ENCODE measurements around the gene ATRX. TPM values are rescaled to one million over a fixed set of nuclear protein-coding genes. Genes with fewer than 3 reads are reported as not detected.
A peak's percentile ranks its signal among the peaks of the same experiment; 100 is the strongest.
"Not testable (repeated sequence)": the region's sequence is repeated elsewhere in the genome, so short reads cannot be mapped to it uniquely, and the experiment has no call there.

ATRX gene
- 87.8 TPM for total RNA-seq
- long read RNA-seq, transcript ATRX-213 (10 exons, 3,071 nt), result minor isoform, 5 of 139 reads
- long read RNA-seq, transcript ATRX-211 (8 exons, 1,860 nt), result major isoform, 6 of 139 reads
- long read RNA-seq, partial matches to known transcripts, result 92 of 139 reads
- long read RNA-seq, other reads (novel, unspliced or antisense), result 35 of 139 reads

- ATAC-seq (peak; percentile 96), DNase-seq (peak; percentile 79)
- intact Hi-C loops (cut with micrococcal nuclease), result no loop called here
These were observed at the start of gene ATRX for GRCh38 chrX:77785486-77786364. ATRX (minus strand) TSS chrX:77786216; CDS start chrX:77786001, 215 bp downstream.

GRCh38 chrX:77831544-77831943 lies 45.5 kb upstream of the ATRX start:
- ATAC-seq; intact Hi-C loops (cut with micrococcal nuclease); DNase-seq: not testable (repeated sequence)

- intact Hi-C loops (cut with micrococcal nuclease); DNase-seq; ATAC-seq: not testable (repeated sequence)
These were observed 36.0 kb upstream of the ATRX start for GRCh38 chrX:77821989-77822388.

GRCh38 chrX:77820091-77820727 lies 34.2 kb upstream of the ATRX start:
- ATAC-seq (no peak), DNase-seq (no peak)
- intact Hi-C loops (cut with micrococcal nuclease), result no loop called here

- no peak for ATAC-seq
- intact Hi-C loops (cut with micrococcal nuclease), result no loop called here
- DNase-seq, result no peak
These were observed 28.2 kb upstream of the ATRX start for GRCh38 chrX:77814210-77814609.

GRCh38 chrX:77802201-77802600 lies 16.2 kb upstream of the ATRX start:
- intact Hi-C loops (cut with micrococcal nuclease), result no loop called here
- ATAC-seq (no peak), DNase-seq (no peak)

- intact Hi-C loops (cut with micrococcal nuclease), result no loop called here
- DNase-seq, result no peak
- no peak for ATAC-seq
These were observed 9.1 kb upstream of the ATRX start for GRCh38 chrX:77795124-77795523.

GRCh38 chrX:77793946-77794345 lies 7.9 kb upstream of the ATRX start:
- DNase-seq (no peak), ATAC-seq (no peak)
- intact Hi-C loops (cut with micrococcal nuclease), result no loop called here

- no peak for DNase-seq
- ATAC-seq, result peak; percentile 12
- intact Hi-C loops (cut with micrococcal nuclease), result no loop called here
These were observed 2.0 kb upstream of the ATRX start for GRCh38 chrX:77788050-77788449.

- intact Hi-C loops (cut with micrococcal nuclease), result no loop called here
- DNase-seq (no peak), ATAC-seq (no peak)
These were observed 307 bp upstream of the ATRX start for GRCh38 chrX:77786365-77786680.

- DNase-seq, result no peak
- intact Hi-C loops (cut with micrococcal nuclease), result no loop called here
- ATAC-seq, result no peak
These were observed 6.3 kb downstream of the ATRX start for GRCh38 chrX:77779695-77780094.

GRCh38 chrX:77776659-77777058 lies 9.4 kb downstream of the ATRX start:
- intact Hi-C loops (cut with micrococcal nuclease), result no loop called here
- ATAC-seq (no peak), DNase-seq (no peak)

- ATAC-seq, result no peak
- intact Hi-C loops (cut with micrococcal nuclease), result no loop called here
- no peak for DNase-seq
These were observed 14.4 kb downstream of the ATRX start for GRCh38 chrX:77771601-77772000.

GRCh38 chrX:77768787-77769186 lies 17.2 kb downstream of the ATRX start:
- DNase-seq (no peak), ATAC-seq (no peak)
- intact Hi-C loops (cut with micrococcal nuclease), result no loop called here

- intact Hi-C loops (cut with micrococcal nuclease); DNase-seq; ATAC-seq: not testable (repeated sequence)
These were observed 19.8 kb downstream of the ATRX start for GRCh38 chrX:77766212-77766611.

- ATAC-seq (no peak), DNase-seq (no peak)
- intact Hi-C loops (cut with micrococcal nuclease), result no loop called here
These were observed 30.5 kb downstream of the ATRX start for GRCh38 chrX:77755561-77755960.

GRCh38 chrX:77753942-77754341 lies 32.1 kb downstream of the ATRX start:
- ATAC-seq; intact Hi-C loops (cut with micrococcal nuclease); DNase-seq: not testable (repeated sequence)

- no peak for DNase-seq
These were observed 36.3 kb downstream of the ATRX start for GRCh38 chrX:77749695-77750094.

GRCh38 chrX:77743720-77744119 lies 42.3 kb downstream of the ATRX start:
- ATAC-seq, result no peak
- DNase-seq, result no peak
- intact Hi-C loops (cut with micrococcal nuclease), result no loop called here

More at GRCh38 chrX:77749695-77750094, 36.3 kb downstream of the ATRX start:
- intact Hi-C loops (cut with micrococcal nuclease), result no loop called here
- no peak for ATAC-seq

- DNase-seq (peak; percentile 53), ATAC-seq (peak; percentile 96)
- intact Hi-C loops (cut with micrococcal nuclease), result no loop called here
These were observed 43.1 kb downstream of the ATRX start for GRCh38 chrX:77742788-77743476.
